IMR-90 (cell line): ENCODE measurements around the gene AFG1L.

Experiments used
- CEBPB ChIP-seq: IDR thresholded peaks from 2 replicates; pipeline ENCODE4 v1.6.1; 2012; ENCODE audit warnings: low read depth, low read length, improper control_type of control experiment
- CHD1 ChIP-seq: IDR thresholded peaks from 2 replicates; pipeline ENCODE4 v1.6.1; 2012; ENCODE audit warnings: low read depth, low read length, improper control_type of control experiment
- CTCF ChIP-seq: conservative IDR thresholded peaks from 2 replicates; pipeline ENCODE4 v1.5.1; 2012; ENCODE audit warnings: mild to moderate bottlenecking, low read depth, low read length, improper control_type of control experiment
- ELK1 ChIP-seq: fragments of 150-350 bp; IDR thresholded peaks from 2 replicates; pipeline ENCODE4 v1.6.1; 2016; ENCODE audit warnings: low read depth, mild to moderate bottlenecking, low read length, moderate library complexity, borderline replicate concordance
- FOS ChIP-seq: fragments of 150-350 bp; IDR thresholded peaks from 2 replicates; pipeline ENCODE4 v1.6.1; 2016; ENCODE audit warnings: low read depth, low read length
- MXI1 ChIP-seq: IDR thresholded peaks from 2 replicates; pipeline ENCODE4 v1.6.1; 2012; ENCODE audit warnings: low read depth, mild to moderate bottlenecking, low read length, moderate library complexity, borderline replicate concordance
- NFE2L2 ChIP-seq: fragments of 150-350 bp; IDR thresholded peaks from 2 replicates; pipeline ENCODE4 v1.6.1; 2016; ENCODE audit warnings: low read depth, mild to moderate bottlenecking, low read length
- POLR2A ChIP-seq: IDR thresholded peaks from 2 replicates; pipeline ENCODE4 v1.6.1; 2012; ENCODE audit warnings: mild to moderate bottlenecking, low read depth, low read length
- RCOR1 ChIP-seq: IDR thresholded peaks from 2 replicates; pipeline ENCODE4 v1.6.1; 2012; ENCODE audit warnings: mild to moderate bottlenecking, low read length, improper control_type of control experiment; ENCODE audit not compliant: insufficient replicate concordance
- RFX5 ChIP-seq: IDR thresholded peaks from 2 replicates; pipeline ENCODE4 v1.8.0; 2012; ENCODE audit warnings: low read depth, mild to moderate bottlenecking, low read length, moderate library complexity
- SMC3 ChIP-seq: fragments of 150-350 bp; IDR thresholded peaks from 2 replicates; pipeline ENCODE4 v1.6.1; 2016; ENCODE audit warnings: low read depth, mild to moderate bottlenecking, antibody characterized with exemption, low read length, moderate library complexity

DNA sequence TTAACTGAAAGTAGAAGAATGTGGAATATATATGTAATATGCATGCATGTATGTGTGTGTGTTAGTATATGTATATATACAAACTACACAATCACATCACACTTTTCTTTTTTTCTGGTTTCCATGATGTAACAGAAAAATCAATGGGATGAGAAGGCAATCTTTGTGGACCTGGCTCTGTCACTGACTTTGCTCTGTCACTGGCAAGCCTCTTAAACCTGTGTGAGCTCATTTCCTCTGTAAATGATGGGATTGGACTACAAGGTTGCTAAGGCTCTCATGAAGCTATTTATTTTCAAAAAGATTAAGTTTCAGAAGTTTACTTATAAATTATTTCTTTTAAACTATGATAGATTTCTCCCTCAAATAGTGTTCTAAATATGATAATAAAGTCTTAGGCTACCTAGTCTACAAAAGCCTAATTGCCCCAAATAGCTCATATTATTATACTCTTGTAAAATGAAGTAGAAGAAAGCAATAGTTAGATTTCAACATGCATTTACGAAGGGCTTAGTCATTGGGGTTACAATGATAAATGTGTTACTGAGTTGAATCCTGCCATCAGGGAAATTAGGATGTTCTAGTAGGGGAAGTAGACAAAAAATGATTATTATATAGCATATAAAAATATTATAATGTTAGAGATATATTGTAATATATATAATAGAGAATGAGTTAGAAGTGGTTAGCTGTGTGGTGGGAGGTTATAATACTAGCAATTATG lies 129.3 kb downstream of the AFG1L start:
- TF ChIP-seq CTCF = no peak
- TF ChIP-seq CHD1 = no peak
- TF ChIP-seq POLR2A = no peak
- no peak for TF ChIP-seq RFX5
- no peak for TF ChIP-seq ELK1
- no peak for TF ChIP-seq MXI1
- TF ChIP-seq FOS = no peak
- no peak for TF ChIP-seq CEBPB
- TF ChIP-seq NFE2L2 = no peak
- no peak for TF ChIP-seq RCOR1
- no peak for TF ChIP-seq SMC3
